PC-9 (cell line): ENCODE measurements around the gene KRTAP19-8. TPM values are rescaled to one million over a fixed set of nuclear protein-coding genes. Genes with fewer than 3 reads are reported as not detected.

Source experiments
- BruUV-seq: library from RNA; stranded (reverse); fragments of 400-500 nt; replicated peaks from 2 replicates; lab custom pipeline; 2021; lab: Mats Ljungman, UMichigan
- CTCF ChIA-PET: fragments of 300-600 bp; sonication (Branson Sonifier 250); formaldehyde crosslinking; loops from one replicate; lab custom pipeline; 2022; ENCODE audit warnings: antibody characterized with exemption; lab: Charles Lee
- POLR2A ChIA-PET: fragments of 300-600 bp; sonication (Branson Sonifier 250); formaldehyde crosslinking; loops from one replicate; lab custom pipeline; 2022; ENCODE audit warnings: antibody characterized with exemption; ENCODE audit not compliant: unreplicated experiment; lab: Charles Lee
- DNase-seq, 2 experiments: peaks; one replicate each; pipeline versions ENCODE4 v3.0.0 to v3.0.0-alpha.2; 2015 to 2022; ENCODE audit warnings: mixed read lengths in 1 of 2
- H2AFZ ChIP-seq: fragments of 200-600 bp; sonication (generic); 2 replicates; pipeline ENCODE4 v1.8.1; 2017; ENCODE audit warnings: antibody characterized with exemption
- H3F3A ChIP-seq: fragments of 200-600 bp; sonication (generic); 2 replicates; pipeline ENCODE4 v1.8.1; 2017; ENCODE audit warnings: antibody characterized with exemption, mild to moderate bottlenecking, low read depth; ENCODE audit not compliant: insufficient read depth
- H3K27ac ChIP-seq: fragments of 200-600 bp; sonication (generic); 2 replicates; pipeline ENCODE4 v1.6.1; 2016; ENCODE audit warnings: mixed run types
- H3K27me3 ChIP-seq: fragments of 200-600 bp; sonication (generic); 2 replicates; pipeline ENCODE4 v1.6.1; 2016; ENCODE audit warnings: low read depth, mixed run types; ENCODE audit not compliant: insufficient read depth
- H3K36me3 ChIP-seq: fragments of 200-600 bp; sonication (generic); 2 replicates; pipeline ENCODE4 v1.6.1; 2016; ENCODE audit warnings: low read depth, mixed run types
- H3K4me1 ChIP-seq: fragments of 200-600 bp; sonication (generic); replicated peaks from 2 replicates; pipeline ENCODE4 v1.6.1; 2016; ENCODE audit warnings: mixed run types; ENCODE audit not compliant: insufficient read depth
- H3K4me2 ChIP-seq: fragments of 200-600 bp; sonication (generic); 2 replicates; pipeline ENCODE4 v1.6.1; 2017; ENCODE audit warnings: mixed run types
- H3K4me3 ChIP-seq: fragments of 200-600 bp; sonication (generic); 2 replicates; pipeline ENCODE4 v1.6.1; 2016; ENCODE audit warnings: mixed run types
- H3K79me2 ChIP-seq: fragments of 200-600 bp; sonication (generic); 2 replicates; pipeline ENCODE4 v1.6.1; 2017; ENCODE audit warnings: low read depth, mixed run types
- H3K9me2 ChIP-seq: fragments of 200-600 bp; sonication (generic); 2 replicates; pipeline ENCODE4 v1.8.1; 2017; ENCODE audit warnings: mild to moderate bottlenecking; ENCODE audit not compliant: insufficient read depth
- H3K9me3 ChIP-seq: fragments of 200-600 bp; sonication (generic); 2 replicates; pipeline ENCODE4 v1.8.1; 2016; ENCODE audit warnings: low read depth; ENCODE audit not compliant: insufficient read depth
- H4K20me1 ChIP-seq: fragments of 200-600 bp; sonication (generic); 2 replicates; pipeline ENCODE4 v1.8.1; 2017; ENCODE audit not compliant: insufficient read depth
- CTCF ChIP-seq: fragments of 200-600 bp; sonication (generic); conservative IDR thresholded peaks from 2 replicates; pipeline ENCODE4 v1.6.1; 2017; ENCODE audit warnings: mixed run types, antibody characterized with exemption, mild to moderate bottlenecking, moderate library complexity
- EZH2 ChIP-seq: fragments of 200-600 bp; sonication (generic); IDR thresholded peaks from 2 replicates; pipeline ENCODE4 v1.8.0; 2017; ENCODE audit warnings: antibody characterized with exemption, low read depth
- intact Hi-C: fragments of 100-400 bp; cut with micrococcal nuclease; formaldehyde crosslinking; loops from one replicate; pipeline ENCODE4 v1.10.0; 2022; ENCODE audit not compliant: unreplicated experiment
- total RNA-seq: library from RNA; stranded (reverse); gene quantifications from 2 replicates; pipeline ENCODE4 v1.2.3, GENCODE V29; 2021

Gene KRTAP19-8
- total RNA-seq, 1 experiment from 2014 or later, result not detected

DNA sequence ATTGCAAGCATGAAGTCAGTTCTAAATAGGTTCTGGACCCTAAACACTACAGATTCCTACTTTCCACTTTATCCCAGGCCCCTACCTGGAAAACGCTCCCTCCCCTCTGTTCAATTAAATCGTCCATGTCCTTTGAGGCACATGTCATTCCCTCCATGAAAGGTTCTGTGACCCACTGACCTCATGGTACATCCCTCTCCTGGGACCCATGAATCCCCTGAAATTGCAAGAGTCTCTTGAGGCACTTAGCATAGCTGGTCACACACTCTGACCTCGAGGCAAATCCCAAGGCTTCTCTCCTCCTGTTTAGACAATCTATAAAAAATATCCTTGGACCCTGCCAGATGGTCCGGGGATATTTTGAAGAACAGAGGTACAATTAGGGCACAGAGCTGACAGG is 34.3 kb upstream of the KRTAP19-8 start:
- no peaks in the 10 kb centered on the region for H3F3A ChIP-seq
- no peaks in the 10 kb centered on the region for H3K79me2 ChIP-seq
- no peaks in the 10 kb centered on the region for H3K4me1 ChIP-seq
- TF ChIP-seq CTCF, result no peak
- TF ChIP-seq EZH2, result no peak
- BruUV-seq, result no TSS peak
- H3K27me3 ChIP-seq, result peaks cover 11% of the 10 kb centered on the region
- no peaks in the 10 kb centered on the region for H3K9me2 ChIP-seq
- no peak for DNase-seq
- no peaks in the 10 kb centered on the region for H4K20me1 ChIP-seq
- no peak overlapping the region for H2AFZ ChIP-seq
- CTCF ChIA-PET, result no interaction called here
- no peaks in the 10 kb centered on the region for H3K9me3 ChIP-seq
- no peak overlapping the region for H3K4me2 ChIP-seq
- intact Hi-C loops, result no loop called here
- no peaks in the 10 kb centered on the region for H3K36me3 ChIP-seq
- H3K4me3 ChIP-seq, result no peak overlapping the region
- POLR2A ChIA-PET, result no interaction called here
- H3K27ac ChIP-seq, result no peak overlapping the region

- Histone ChIP-seq H3K9me3 (no peaks in the 10 kb centered on the region), H3K36me3 (no peaks in the 10 kb centered on the region), H3K4me2 (no peak overlapping the region), H4K20me1 (no peaks in the 10 kb centered on the region), H2AFZ (no peak overlapping the region), H3K27me3 (no peaks in the 10 kb centered on the region; the same call in 1 of the 2 replicates), H3F3A (no peaks in the 10 kb centered on the region), H3K4me1 (no peaks in the 10 kb centered on the region), H3K27ac (no peak overlapping the region), H3K9me2 (no peaks in the 10 kb centered on the region), H3K79me2 (no peaks in the 10 kb centered on the region), H3K4me3 (no peak overlapping the region)
- intact Hi-C loops, result no loop called here
- no peak for DNase-seq
- ChIA-PET POLR2A (interaction anchor here (0.6 kb wide), 1 partner anchor 21 kb away, joined by 6 read pairs; no protein-coding TSS in a partner anchor), CTCF (no interaction called here)
- no TSS peak for BruUV-seq
- no peak for TF ChIP-seq EZH2
- no peak for TF ChIP-seq CTCF
Observed at GRCh38 chr21:31064803-31065202, 26.5 kb upstream of the KRTAP19-8 start.

- no peaks in the 10 kb centered on the region for H3K9me3 ChIP-seq
- intact Hi-C loops, result no loop called here
- no peak overlapping the region for H3K27ac ChIP-seq
- no peaks in the 10 kb centered on the region for H3K9me2 ChIP-seq
- no peak for DNase-seq
- CTCF ChIA-PET, result no interaction called here
- no TSS peak for BruUV-seq
- H4K20me1 ChIP-seq, result no peaks in the 10 kb centered on the region
- POLR2A ChIA-PET, result no interaction called here
- H3K79me2 ChIP-seq, result no peaks in the 10 kb centered on the region
- H3F3A ChIP-seq, result no peaks in the 10 kb centered on the region
- no peak overlapping the region for H3K4me3 ChIP-seq
- no peaks in the 10 kb centered on the region for H3K4me1 ChIP-seq
- no peak overlapping the region for H3K4me2 ChIP-seq
- no peak for TF ChIP-seq EZH2
- no peak for TF ChIP-seq CTCF
- no peaks in the 10 kb centered on the region for H3K36me3 ChIP-seq
- peaks cover 20% of the 10 kb centered on the region for H3K27me3 ChIP-seq
- H2AFZ ChIP-seq, result no peak overlapping the region
Observed at GRCh38 chr21:31052489-31053142, 14.3 kb upstream of the KRTAP19-8 start.
